ENCODE results near the gene PI4KA. TPM values are rescaled to one million over a fixed set of nuclear protein-coding genes. Genes with fewer than 3 reads are reported as not detected.
"Not testable (repeated sequence)": the region's sequence is repeated elsewhere in the genome, so short reads cannot be mapped to it uniquely, and the experiment has no call there.

The PI4KA gene
- total RNA-seq, 1 donor from 2014 or later = 80.4 TPM

- Mint-ChIP-seq H3K4me3 (no peak overlapping the region), H3K27me3 (ENCODE audit: insufficient read depth) (no peaks in the 10 kb centered on the region), H3K9me3 (no peaks in the 10 kb centered on the region), H3K27ac (no peak overlapping the region), H3K4me1 (ENCODE audit: low read depth) (peaks cover 32% of the 10 kb centered on the region), H3K36me3 (ENCODE audit: low read depth) (peaks cover 3% of the 10 kb centered on the region)
- DNase-seq (ENCODE audit: low spot score) = no peak
- intact Hi-C loops (cut with micrococcal nuclease) = loop anchor here (10.0 kb wide), 1 partner anchor 288 kb away; no protein-coding TSS in a partner anchor
Measured at GRCh38 chr22:20853236-20853660, 5.4 kb downstream of the PI4KA start.

DNA sequence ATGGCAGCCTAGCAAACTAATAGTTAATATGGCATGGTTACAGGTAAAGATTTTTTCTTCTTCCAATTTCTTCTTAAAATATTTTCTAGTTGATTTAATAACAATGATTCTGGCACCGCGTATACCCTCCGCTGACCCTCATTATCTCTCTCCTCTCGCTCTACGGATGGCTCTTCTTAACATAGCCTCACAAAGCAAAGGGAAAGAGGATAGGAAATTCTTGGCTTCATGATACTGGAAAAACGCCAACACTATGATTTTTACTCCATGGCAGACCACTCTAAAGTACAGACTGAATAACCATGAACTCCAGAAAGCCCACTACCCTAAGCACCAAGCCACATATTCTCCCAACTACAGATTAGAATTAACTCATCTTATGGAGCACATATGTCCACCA is 6.1 kb downstream of the PI4KA start:
- DNase-seq (ENCODE audit: low spot score) = no peak
- Mint-ChIP-seq H3K36me3 (ENCODE audit: low read depth) (peaks cover 3% of the 10 kb centered on the region), H3K4me3 (no peak overlapping the region), H3K9me3 (no peaks in the 10 kb centered on the region), H3K27me3 (ENCODE audit: insufficient read depth) (no peaks in the 10 kb centered on the region), H3K4me1 (ENCODE audit: low read depth) (peaks cover 26% of the 10 kb centered on the region), H3K27ac (no peak overlapping the region)
- intact Hi-C loops (cut with micrococcal nuclease) = loop anchor here (10.0 kb wide), 1 partner anchor 288 kb away; no protein-coding TSS in a partner anchor

DNA sequence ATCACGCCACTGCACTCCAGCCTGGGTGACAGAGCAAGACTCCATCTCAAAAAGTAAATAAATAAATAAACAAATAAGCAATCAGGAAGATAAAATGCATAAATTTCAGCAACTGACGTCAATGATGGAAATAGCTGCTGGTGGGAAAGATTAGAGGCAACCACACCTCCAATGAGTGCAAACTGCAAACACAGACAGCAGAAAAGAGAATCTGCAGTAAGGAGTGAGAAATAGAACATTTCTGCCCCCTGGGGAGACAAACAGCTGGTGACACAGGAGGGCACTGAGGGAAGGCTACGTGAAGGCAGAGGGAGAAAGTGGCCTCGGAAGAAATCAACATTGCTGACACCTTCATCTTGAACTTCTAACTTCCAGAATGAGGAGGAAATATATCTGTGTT is 6.5 kb downstream of the PI4KA start:
- no peak overlapping the region for H3K4me3 Mint-ChIP-seq
- H3K27ac Mint-ChIP-seq = no peak overlapping the region
- H3K27me3 Mint-ChIP-seq (ENCODE audit: insufficient read depth) = no peaks in the 10 kb centered on the region
- peaks cover 22% of the 10 kb centered on the region for H3K4me1 Mint-ChIP-seq (ENCODE audit: low read depth)
- intact Hi-C loops (cut with micrococcal nuclease) = loop anchor here (10.0 kb wide), 1 partner anchor 287 kb away; no protein-coding TSS in a partner anchor
- DNase-seq (ENCODE audit: low spot score) = no peak
- peaks cover 3% of the 10 kb centered on the region for H3K36me3 Mint-ChIP-seq (ENCODE audit: low read depth)
- no peaks in the 10 kb centered on the region for H3K9me3 Mint-ChIP-seq

GRCh38 chr22:20847318-20847822 is 11.2 kb downstream of the PI4KA start:
- Mint-ChIP-seq H3K27me3 (ENCODE audit: insufficient read depth) (no peaks in the 10 kb centered on the region), H3K27ac (no peak overlapping the region), H3K9me3 (no peaks in the 10 kb centered on the region), H3K4me3 (no peak overlapping the region), H3K4me1 (ENCODE audit: low read depth) (peaks cover 5% of the 10 kb centered on the region), H3K36me3 (ENCODE audit: low read depth) (no peaks in the 10 kb centered on the region)
- DNase-seq (ENCODE audit: low spot score) = no peak
- intact Hi-C loops (cut with micrococcal nuclease) = no loop called here

DNA sequence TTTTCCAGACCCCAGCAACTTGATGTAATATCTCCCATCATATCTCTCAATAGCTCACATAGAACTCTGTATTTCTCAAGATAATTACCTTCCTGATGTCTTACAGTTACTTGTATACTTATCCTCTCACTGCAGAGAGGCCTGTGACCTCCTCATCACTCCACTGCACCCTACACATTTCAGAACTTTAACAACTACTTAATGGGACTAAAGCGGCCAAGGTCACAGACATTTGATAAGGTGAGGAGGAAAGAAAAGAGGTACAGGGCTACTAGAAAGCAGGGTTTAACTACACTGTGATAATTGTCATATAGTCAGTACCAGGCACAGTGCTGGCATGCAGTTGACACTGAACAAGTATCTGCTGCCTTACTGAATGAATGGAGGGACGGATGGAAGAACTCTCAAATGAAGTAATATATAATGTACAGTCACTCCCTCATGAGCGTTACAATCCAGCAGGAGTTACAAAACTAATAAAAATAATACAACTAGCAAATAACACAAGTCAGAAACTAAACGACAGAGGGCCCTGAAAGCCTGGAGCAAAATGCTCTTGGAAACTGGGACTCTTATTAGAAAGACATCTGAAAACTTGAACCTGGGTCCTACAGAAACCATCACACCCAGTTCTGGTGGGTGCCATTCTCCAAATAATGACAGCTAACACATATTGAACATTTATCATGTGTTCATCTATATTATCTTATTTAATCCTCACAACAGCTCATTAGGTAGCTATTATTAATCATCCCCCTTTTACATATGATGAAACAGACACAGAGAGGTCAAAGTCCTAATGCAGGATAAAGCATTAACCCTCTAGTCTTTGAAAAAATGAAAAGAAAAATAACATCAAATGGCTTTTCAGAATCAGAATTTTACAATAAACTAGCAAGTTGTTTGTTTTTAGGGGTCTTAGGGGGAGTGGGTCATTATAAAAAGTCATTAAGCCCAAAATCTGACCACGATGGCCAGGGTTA is 14.3 kb downstream of the PI4KA start:
- H3K9me3 Mint-ChIP-seq = no peaks in the 10 kb centered on the region
- peaks cover 2% of the 10 kb centered on the region for H3K36me3 Mint-ChIP-seq (ENCODE audit: low read depth)
- intact Hi-C loops (cut with micrococcal nuclease) = no loop called here
- no peaks in the 10 kb centered on the region for H3K27me3 Mint-ChIP-seq (ENCODE audit: insufficient read depth)
- DNase-seq (ENCODE audit: low spot score) = no peak
- no peak overlapping the region for H3K27ac Mint-ChIP-seq
- peaks cover 25% of the 10 kb centered on the region for H3K4me1 Mint-ChIP-seq (ENCODE audit: low read depth)
- no peak overlapping the region for H3K4me3 Mint-ChIP-seq

DNA sequence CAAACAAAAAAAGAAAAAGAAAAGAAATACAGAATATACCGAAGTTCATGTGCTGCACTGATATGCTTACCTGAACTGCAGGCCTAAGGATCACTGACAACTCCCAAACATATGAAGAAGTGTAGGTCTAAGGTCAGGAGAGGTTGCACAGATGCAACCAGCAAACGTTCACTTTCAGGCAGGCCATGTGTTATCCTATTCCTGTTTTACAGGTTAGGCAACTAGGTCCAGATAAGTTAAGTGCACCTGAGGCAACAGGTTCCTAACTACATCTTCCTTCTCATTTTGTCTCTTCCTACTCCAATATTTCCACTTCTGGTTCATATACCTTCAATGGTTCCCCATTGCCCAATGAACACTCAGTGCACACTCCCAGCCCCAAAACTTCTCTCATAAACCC is 15.1 kb downstream of the PI4KA start:
- Mint-ChIP-seq H3K4me3 (no peak overlapping the region), H3K4me1 (ENCODE audit: low read depth) (peaks cover 24% of the 10 kb centered on the region), H3K36me3 (ENCODE audit: low read depth) (peaks cover 3% of the 10 kb centered on the region), H3K27me3 (ENCODE audit: insufficient read depth) (no peaks in the 10 kb centered on the region), H3K27ac (no peak overlapping the region), H3K9me3 (no peaks in the 10 kb centered on the region)
- no peak for DNase-seq (ENCODE audit: low spot score)
- intact Hi-C loops (cut with micrococcal nuclease) = no loop called here

DNA sequence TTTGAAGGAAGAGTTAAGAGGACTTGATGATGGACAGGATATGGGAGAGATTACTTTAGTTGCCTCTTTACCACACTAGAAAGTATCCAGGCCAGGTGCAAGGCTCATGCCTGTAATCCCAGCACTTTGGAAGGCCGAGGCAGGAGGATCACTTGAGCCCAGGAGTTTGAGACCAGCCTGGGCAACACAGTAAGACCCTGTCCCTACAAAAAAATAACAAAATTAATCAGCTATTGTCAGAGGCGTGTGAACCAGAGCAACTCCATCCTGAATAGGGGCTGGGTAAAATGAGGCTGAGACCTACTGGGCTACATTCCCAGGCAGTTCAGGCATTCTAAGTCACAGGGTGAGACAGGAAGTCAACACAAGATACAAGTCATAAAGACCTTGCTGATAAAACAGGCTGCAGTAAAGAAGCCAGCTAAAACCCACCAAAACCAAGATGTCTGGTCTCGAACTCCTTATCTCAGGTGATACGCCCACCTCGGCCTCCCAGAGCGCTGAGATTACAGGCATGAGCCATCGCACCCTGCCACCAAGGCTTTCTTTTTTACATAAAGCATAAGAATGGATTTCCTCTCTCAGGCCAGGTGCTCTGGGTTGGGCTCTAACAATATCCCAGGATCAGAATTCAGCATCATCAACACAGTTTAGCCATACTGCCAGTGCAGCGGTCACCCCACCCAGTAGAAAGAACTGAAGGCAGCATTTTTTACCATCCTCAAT is 17.8 kb downstream of the PI4KA start:
- H3K36me3 Mint-ChIP-seq (ENCODE audit: low read depth) = peaks cover 5% of the 10 kb centered on the region
- no peak overlapping the region for H3K27ac Mint-ChIP-seq
- no peaks in the 10 kb centered on the region for H3K9me3 Mint-ChIP-seq
- no peaks in the 10 kb centered on the region for H3K27me3 Mint-ChIP-seq (ENCODE audit: insufficient read depth)
- H3K4me3 Mint-ChIP-seq = no peak overlapping the region
- intact Hi-C loops (cut with micrococcal nuclease) = no loop called here
- peaks cover 32% of the 10 kb centered on the region for H3K4me1 Mint-ChIP-seq (ENCODE audit: low read depth)
- no peak for DNase-seq (ENCODE audit: low spot score)

DNA sequence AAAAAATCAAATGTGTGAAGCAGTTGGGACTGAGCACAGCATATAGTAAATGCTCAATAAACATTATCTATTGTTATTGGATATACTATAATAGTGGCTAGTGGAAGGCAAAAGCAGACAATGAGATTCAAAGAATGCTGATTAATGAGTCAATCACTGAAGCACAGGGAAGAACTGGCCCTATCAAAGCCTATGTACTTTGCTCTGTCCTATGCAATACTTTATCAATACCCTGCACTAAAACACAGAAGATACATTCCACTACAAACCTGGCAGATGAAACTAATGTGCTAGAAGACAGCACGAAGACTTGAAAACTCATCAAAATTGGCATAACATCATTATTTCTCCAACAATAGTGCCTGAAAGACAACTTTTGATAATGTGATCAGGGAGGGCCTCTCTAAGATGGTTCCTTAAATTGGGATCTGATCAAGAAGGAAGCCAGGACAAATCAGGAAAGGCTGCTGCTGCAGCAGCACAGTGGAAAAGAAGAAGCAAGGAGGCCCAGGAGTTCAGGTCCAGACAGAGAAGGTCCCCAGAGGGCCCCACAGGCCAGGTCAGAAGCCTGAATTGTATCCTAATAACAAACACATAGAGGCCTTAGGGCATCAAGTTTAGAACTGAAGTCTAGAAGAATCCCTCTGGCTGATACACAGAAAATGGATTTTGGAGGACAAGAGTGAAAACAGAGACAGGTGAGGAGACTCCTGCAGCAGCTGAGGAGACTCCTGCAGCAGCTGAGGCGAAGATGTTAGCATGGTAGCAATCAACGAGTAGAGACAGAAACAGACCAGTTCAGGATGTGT is 18.6 kb downstream of the PI4KA start:
- Mint-ChIP-seq H3K27ac (peak overlapping the region; percentile 46), H3K9me3 (no peaks in the 10 kb centered on the region), H3K36me3 (ENCODE audit: low read depth) (peaks cover 8% of the 10 kb centered on the region), H3K27me3 (ENCODE audit: insufficient read depth) (no peaks in the 10 kb centered on the region), H3K4me3 (no peak overlapping the region), H3K4me1 (ENCODE audit: low read depth) (peaks cover 32% of the 10 kb centered on the region)
- intact Hi-C loops (cut with micrococcal nuclease) = no loop called here
- no peak for DNase-seq (ENCODE audit: low spot score)

DNA sequence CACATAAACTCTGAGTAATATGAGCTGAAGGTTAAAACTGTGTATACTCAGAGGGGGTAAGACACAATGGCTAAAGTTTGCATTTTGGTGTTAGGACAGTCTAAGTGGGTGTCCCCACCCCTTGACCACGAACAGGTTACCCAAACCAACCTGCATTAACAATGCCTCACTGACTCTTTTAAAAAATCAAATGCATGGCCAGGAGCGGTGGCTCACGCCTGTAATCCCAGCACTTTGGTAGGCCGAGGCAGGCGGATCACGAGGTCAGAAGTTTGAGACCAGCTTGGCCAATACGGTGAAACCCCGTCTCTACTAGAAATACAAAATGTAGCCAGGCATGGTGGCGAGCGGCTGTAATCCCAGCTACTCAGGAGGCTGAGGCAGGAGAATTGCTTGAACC is 19.3 kb downstream of the PI4KA start:
- H3K36me3 Mint-ChIP-seq (ENCODE audit: low read depth); H3K27ac Mint-ChIP-seq; H3K9me3 Mint-ChIP-seq; H3K27me3 Mint-ChIP-seq (ENCODE audit: insufficient read depth); intact Hi-C loops (cut with micrococcal nuclease); DNase-seq (ENCODE audit: low spot score); H3K4me3 Mint-ChIP-seq: not testable (repeated sequence)
- H3K4me1 Mint-ChIP-seq (ENCODE audit: low read depth) = peaks cover 32% of the 10 kb centered on the region

GRCh38 chr22:20836987-20837823 is 21.4 kb downstream of the PI4KA start:
- no peak overlapping the region for H3K4me3 Mint-ChIP-seq
- no peaks in the 10 kb centered on the region for H3K27me3 Mint-ChIP-seq (ENCODE audit: insufficient read depth)
- no peak for DNase-seq (ENCODE audit: low spot score)
- H3K36me3 Mint-ChIP-seq (ENCODE audit: low read depth) = peaks cover 23% of the 10 kb centered on the region
- H3K27ac Mint-ChIP-seq = no peak overlapping the region
- no peaks in the 10 kb centered on the region for H3K9me3 Mint-ChIP-seq
- H3K4me1 Mint-ChIP-seq (ENCODE audit: low read depth) = peaks cover 32% of the 10 kb centered on the region
- intact Hi-C loops (cut with micrococcal nuclease) = no loop called here

GRCh38 chr22:20834725-20835124 is 23.9 kb downstream of the PI4KA start:
- Mint-ChIP-seq H3K27ac (no peak overlapping the region), H3K4me1 (ENCODE audit: low read depth) (peaks cover 13% of the 10 kb centered on the region), H3K27me3 (ENCODE audit: insufficient read depth) (no peaks in the 10 kb centered on the region), H3K36me3 (ENCODE audit: low read depth) (peaks cover 36% of the 10 kb centered on the region), H3K4me3 (no peak overlapping the region), H3K9me3 (no peaks in the 10 kb centered on the region)
- no peak for DNase-seq (ENCODE audit: low spot score)
- intact Hi-C loops (cut with micrococcal nuclease) = no loop called here

DNA sequence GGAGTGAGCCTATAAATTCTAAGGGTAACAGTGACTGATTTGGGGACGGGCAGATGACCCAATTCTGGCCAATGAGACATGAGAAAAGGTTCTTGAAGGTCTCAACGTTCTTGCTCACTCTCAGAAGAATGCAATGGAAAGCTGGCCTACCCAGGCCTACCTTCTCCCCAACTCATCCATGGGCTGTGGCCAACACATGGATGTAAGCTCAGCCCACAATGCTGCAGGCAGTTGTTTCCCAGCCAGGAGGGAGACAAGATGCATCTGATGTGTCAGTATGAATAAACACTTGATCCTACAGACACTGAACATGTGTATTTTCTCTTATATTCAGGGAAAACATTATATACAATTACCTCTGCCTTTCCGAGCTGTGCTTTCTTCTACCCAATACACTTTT is 24.4 kb downstream of the PI4KA start:
- H3K36me3 Mint-ChIP-seq (ENCODE audit: low read depth) = peaks cover 37% of the 10 kb centered on the region
- no peak for DNase-seq (ENCODE audit: low spot score)
- H3K27ac Mint-ChIP-seq = no peak overlapping the region

More for the DNA sequence above, 24.4 kb downstream of the PI4KA start:
- intact Hi-C loops (cut with micrococcal nuclease) = no loop called here
- no peaks in the 10 kb centered on the region for H3K9me3 Mint-ChIP-seq
- H3K4me1 Mint-ChIP-seq (ENCODE audit: low read depth) = peaks cover 13% of the 10 kb centered on the region
- no peak overlapping the region for H3K4me3 Mint-ChIP-seq
- H3K27me3 Mint-ChIP-seq (ENCODE audit: insufficient read depth) = no peaks in the 10 kb centered on the region

Data from activated T-helper 1 cell treated with anti-CD3 and anti-CD28 coated beads, Interleukin-12 subunit alpha, Interleukin-12 subunit beta, Interleukin-2, Interleukin-4 antibody, amounts not matched to agents 30 ng/mL and 10 ng/mL and 1 ng/mL, durations not matched to agents 14 hours and 24 hours and 36 hours (primary cell).